ENCODE results near the gene HAUS7. TPM values are rescaled to one million over a fixed set of nuclear protein-coding genes. Genes with fewer than 3 reads are reported as not detected.

The HAUS7 gene
- polyA plus RNA-seq, 2 of the 4 experiments (the other 2 are of a cell fraction) = 39.1 to 53.6 TPM

- no peak overlapping the region for H3K4me2 ChIP-seq
- peaks cover 3% of the 10 kb centered on the region; the same call in 1 of the 3 replicates for H3K4me1 ChIP-seq
- TF ChIP-seq USF2 (IDR thresholded peaks at IDR 0.05) = no peak
- TF ChIP-seq EHMT2 (IDR thresholded peaks at IDR 0.05; ENCODE audit: low read depth) = no peak
- TF ChIP-seq EP300 (IDR thresholded peaks at IDR 0.05) = no peak
- no peak for TF ChIP-seq HOXA7 (CRISPR knock-in tag; IDR thresholded peaks at IDR 0.05)
- TF ChIP-seq CBX2 (IDR thresholded peaks at IDR 0.05; ENCODE audit: borderline replicate concordance, low read depth) = no peak
- FAIRE-seq (no peak), ATAC-seq (no peak), DNase-seq (ENCODE audit: low read depth in 1 of 2, low spot score in 1 of 2) (no peak)
- POLR2A ChIA-PET = no interaction called here
- 96% methylated on average over 4 of the region's 10 CpGs for WGBS (ENCODE audit: missing lambda C conversion rate)
- CTCF ChIA-PET = interaction anchor here (0.9 to 11.1 kb wide), 6 partner anchors 11 to 515 kb away, joined by 3 to 130 read pairs (median 3); no protein-coding TSS in a partner anchor
- H3K27ac ChIP-seq = no peak overlapping the region
- no peak overlapping the region for H3K4me3 ChIP-seq
- no peaks in the 10 kb centered on the region for H3K9me3 ChIP-seq
Observed at GRCh38 chrX:153473126-153473525, 2.8 kb upstream of the HAUS7 start.

- Histone ChIP-seq H3K4me2 (no peak overlapping the region), H3K9me3 (no peaks in the 10 kb centered on the region), H3K4me3 (no peak overlapping the region), H3K27ac (no peak overlapping the region), H3K4me1 (peaks cover 3% of the 10 kb centered on the region; the same call in 1 of the 3 replicates)
- ChIA-PET CTCF (interaction anchor here (1.0 to 11.1 kb wide), 23 partner anchors 8 to 513 kb away, joined by 3 to 130 read pairs (median 6); no protein-coding TSS in a partner anchor), POLR2A (no interaction called here)
- TF ChIP-seq NR3C1 (IDR thresholded peaks at IDR 0.05) = no peak
- FAIRE-seq (no peak), DNase-seq (ENCODE audit: low read depth in 1 of 2, low spot score in 1 of 2) (no peak), ATAC-seq (no peak)
- WGBS (ENCODE audit: missing lambda C conversion rate) = 77% methylated on average over 7 of the region's 11 CpGs
Observed at GRCh38 chrX:153471663-153472280, 1.4 kb upstream of the HAUS7 start.

GRCh38 chrX:153469811-153470410 lies 465 bp downstream of the HAUS7 start:
- peak; percentile 63 for TF ChIP-seq MYC (IDR thresholded peaks at IDR 0.05; ENCODE audit: borderline replicate concordance, low read length)
- no peak for TF ChIP-seq CHD4 (IDR thresholded peaks at IDR 0.05; ENCODE audit: borderline replicate concordance)
- no peak for TF ChIP-seq SREBF2 (IDR thresholded peaks at IDR 0.05)
- TF ChIP-seq RNF2 (IDR thresholded peaks at IDR 0.05; ENCODE audit: borderline replicate concordance, low read depth) = no peak
- TF ChIP-seq MAFK (IDR thresholded peaks at IDR 0.05; ENCODE audit: partially characterized antibody) = no peak
- peak; percentile 61 for TF ChIP-seq MAX (IDR thresholded peaks at IDR 0.05)
- TF ChIP-seq ZFP36 (IDR thresholded peaks at IDR 0.05; ENCODE audit: borderline replicate concordance, partially characterized antibody) = no peak
- no peak for TF ChIP-seq JUN (IDR thresholded peaks at IDR 0.05)
- TF ChIP-seq REST (IDR thresholded peaks at IDR 0.05) = peak; percentile 47; the same call in 1 of the 2 replicates
- TF ChIP-seq CBX8 (IDR thresholded peaks at IDR 0.05) = no peak
- TF ChIP-seq CTCF (IDR thresholded peaks at IDR 0.05) = no peak
- TF ChIP-seq CHD2 (IDR thresholded peaks at IDR 0.05; ENCODE audit: low read length, partially characterized antibody) = no peak
- no peak for TF ChIP-seq ELK1 (IDR thresholded peaks at IDR 0.05; ENCODE audit: low read depth, low read length)
- no peak for TF ChIP-seq RFX5 (IDR thresholded peaks at IDR 0.05)
- no peak for TF ChIP-seq POLR2A (IDR thresholded peaks at IDR 0.05; ENCODE audit: low read length)
- ATAC-seq = peak; percentile 72 to 76
- H3K4me1 ChIP-seq = peaks cover 3% of the 10 kb centered on the region; the same call in 1 of the 3 replicates
- FAIRE-seq = no peak
- ChIA-PET POLR2A (interaction anchor here (1.1 kb wide), 1 partner anchor 9 kb away, joined by 5 read pairs; no protein-coding TSS in a partner anchor), CTCF (interaction anchor here (0.6 to 11.1 kb wide), 31 partner anchors 8 to 1286 kb away, joined by 3 to 130 read pairs (median 5); no protein-coding TSS in a partner anchor)
- H3K4me3 ChIP-seq = peak overlapping the region; percentile 75
- no peaks in the 10 kb centered on the region for H3K9me3 ChIP-seq
- peak overlapping the region; percentile 97 for H3K4me2 ChIP-seq
- 0% methylated on average over 5 of the region's 32 CpGs for WGBS (ENCODE audit: missing lambda C conversion rate)
- peak in 1 of 2 experiments; percentile 47 for DNase-seq (ENCODE audit: low read depth in 1 of 2, low spot score in 1 of 2)
- H3K27ac ChIP-seq = peak overlapping the region; percentile 64 to 90

Measured in A549 (cell line).